H9 (cell line): ENCODE results near the gene DHRS2. TPM values are rescaled to one million over a fixed set of nuclear protein-coding genes. Genes with fewer than 3 reads are reported as not detected.

Source experiments
- DNase-seq: peaks from one replicate; pipeline ENCODE4 v3.0.0-alpha.2; 2017
- H2AFZ ChIP-seq: one replicate; pipeline ENCODE4 v1.6.1; 2013; ENCODE audit warnings: mild to moderate bottlenecking, low read length, control low read depth, moderate library complexity
- H2AK5ac ChIP-seq: 2 replicates; pipeline ENCODE4 v1.6.1; 2013; ENCODE audit warnings: low read length, control low read depth, mixed read lengths; ENCODE audit not compliant: insufficient read length
- H2BK120ac ChIP-seq: one replicate; pipeline ENCODE4 v1.6.1; 2013; ENCODE audit warnings: low read depth, mild to moderate bottlenecking, low read length, control low read depth, inconsistent platforms; ENCODE audit not compliant: poor library complexity, severe bottlenecking
- H2BK12ac ChIP-seq: 2 replicates; pipeline ENCODE4 v1.6.1; 2013; ENCODE audit warnings: low read length, control low read depth, mixed read lengths, low read depth; ENCODE audit not compliant: insufficient read length
- H2BK15ac ChIP-seq: 2 replicates; pipeline ENCODE4 v1.6.1; 2013; ENCODE audit warnings: low read depth, low read length, control low read depth
- H2BK20ac ChIP-seq: one replicate; pipeline ENCODE4 v1.6.1; 2013; ENCODE audit warnings: low read depth, mild to moderate bottlenecking, low read length, control low read depth, inconsistent platforms; ENCODE audit not compliant: poor library complexity, severe bottlenecking
- H2BK5ac ChIP-seq: 2 replicates; pipeline ENCODE4 v1.6.1; 2013; ENCODE audit warnings: low read length, control low read depth, mixed read lengths; ENCODE audit not compliant: insufficient read length
- H3K14ac ChIP-seq: 2 replicates; pipeline ENCODE4 v1.6.1; 2013; ENCODE audit warnings: low read length, control low read depth; ENCODE audit not compliant: insufficient read depth
- H3K18ac ChIP-seq: 2 replicates; pipeline ENCODE4 v1.6.1; 2013; ENCODE audit warnings: low read depth, mild to moderate bottlenecking, mixed read lengths, low read length, control low read depth; ENCODE audit not compliant: insufficient read length
- H3K23ac ChIP-seq: 2 replicates; pipeline ENCODE4 v1.6.1; 2013; ENCODE audit warnings: low read length, control low read depth, mixed read lengths, low read depth; ENCODE audit not compliant: insufficient read length
- H3K23me2 ChIP-seq: 2 replicates; pipeline ENCODE4 v1.6.1; 2013; ENCODE audit warnings: low read depth, mild to moderate bottlenecking, mixed read lengths, low read length, control low read depth; ENCODE audit not compliant: insufficient read length, poor library complexity, severe bottlenecking
- H3K27ac ChIP-seq: 2 replicates; pipeline ENCODE4 v1.5.1; 2013; ENCODE audit warnings: low read length, control low read depth, mixed read lengths, low read depth; ENCODE audit not compliant: insufficient read length
- H3K27me3 ChIP-seq: 2 replicates; pipeline ENCODE4 v1.6.1; 2013; ENCODE audit warnings: low read length, control low read depth, inconsistent platforms; ENCODE audit not compliant: insufficient read depth
- H3K4ac ChIP-seq: 2 replicates; pipeline ENCODE4 v1.6.1; 2013; ENCODE audit warnings: low read depth, mild to moderate bottlenecking, control low read depth, inconsistent platforms, low read length, moderate library complexity
- H3K4me1 ChIP-seq: 2 replicates; pipeline ENCODE4 v1.6.1; 2013; ENCODE audit warnings: low read length, control low read depth, inconsistent platforms; ENCODE audit not compliant: insufficient read depth
- H3K4me2 ChIP-seq: 2 replicates; pipeline ENCODE4 v1.6.1; 2013; ENCODE audit warnings: low read length, control low read depth, mixed read lengths; ENCODE audit not compliant: insufficient read length, insufficient read depth
- H3K56ac ChIP-seq: 2 replicates; pipeline ENCODE4 v1.6.1; 2013; ENCODE audit warnings: low read depth, mild to moderate bottlenecking, mixed read lengths, low read length, control low read depth; ENCODE audit not compliant: insufficient read length
- H3K79me1 ChIP-seq: 2 replicates; pipeline ENCODE4 v1.6.1; 2013; ENCODE audit warnings: low read depth, mild to moderate bottlenecking, moderate library complexity, low read length, control low read depth, inconsistent platforms; ENCODE audit not compliant: insufficient read depth, poor library complexity, severe bottlenecking
- H3K79me2 ChIP-seq: 2 replicates; pipeline ENCODE4 v1.6.1; 2013; ENCODE audit warnings: low read length, control low read depth, inconsistent platforms; ENCODE audit not compliant: insufficient read depth
- H3K9ac ChIP-seq: 2 replicates; pipeline ENCODE4 v1.6.1; 2013; ENCODE audit warnings: low read length, control low read depth, mixed read lengths; ENCODE audit not compliant: insufficient read length; ENCODE audit errors: extremely low read depth
- H3K9me3 ChIP-seq: one replicate; pipeline ENCODE4 v1.6.1; 2013; ENCODE audit warnings: low read depth, low read length, inconsistent platforms; ENCODE audit not compliant: control insufficient read depth
- H3T11ph ChIP-seq: one replicate; pipeline ENCODE4 v1.6.1; 2013; ENCODE audit warnings: mild to moderate bottlenecking, low read length, control low read depth, inconsistent platforms
- H4K20me1 ChIP-seq: one replicate; pipeline ENCODE4 v1.6.1; 2013; ENCODE audit not compliant: control insufficient read depth, insufficient read length, insufficient read depth
- H4K5ac ChIP-seq: 2 replicates; pipeline ENCODE4 v1.6.1; 2013; ENCODE audit warnings: low read depth, mild to moderate bottlenecking, mixed read lengths, low read length, control low read depth; ENCODE audit not compliant: insufficient read length
- H4K8ac ChIP-seq: replicated peaks from 2 replicates; pipeline ENCODE4 v1.6.1; 2013; ENCODE audit warnings: low read length, control low read depth, mixed read lengths, low read depth; ENCODE audit not compliant: insufficient read length
- H4K91ac ChIP-seq: 2 replicates; pipeline ENCODE4 v1.6.1; 2013; ENCODE audit warnings: low read depth, mild to moderate bottlenecking, moderate library complexity, mixed read lengths, low read length, control low read depth; ENCODE audit not compliant: insufficient read length
- H3K27ac Mint-ChIP-seq, 3 experiments: 2 replicates in 2 of 3; 3 replicates in 1 of 3; pipeline ENCODE4 v1.8.0; 2020 to 2021; ENCODE audit warnings: mixed read lengths in 3 of 3, mild to moderate bottlenecking in 1 of 3, moderate library complexity in 1 of 3
- H3K27me3 Mint-ChIP-seq: 2 replicates; pipeline ENCODE4 v1.8.0; 2021; ENCODE audit warnings: low read depth, mild to moderate bottlenecking, moderate library complexity, mixed read lengths
- H3K36me3 Mint-ChIP-seq, 3 experiments: 2 replicates in 2 of 3; 3 replicates in 1 of 3; pipeline ENCODE4 v1.8.0; 2020 to 2021; ENCODE audit warnings: low read depth in 3 of 3, mixed read lengths in 3 of 3; ENCODE audit not compliant: insufficient read depth in 1 of 3
- H3K4me1 Mint-ChIP-seq, 2 experiments: 2 replicates each; pipeline ENCODE4 v1.8.0; 2020; ENCODE audit warnings: mixed read lengths in 2 of 2
- H3K4me3 Mint-ChIP-seq, 2 experiments: 2 replicates in 1 of 2; 3 replicates in 1 of 2; pipeline ENCODE4 v1.8.0; 2020 to 2021; ENCODE audit warnings: mild to moderate bottlenecking in 2 of 2, mixed read lengths in 2 of 2, moderate library complexity in 1 of 2
- H3K9me3 Mint-ChIP-seq, 2 experiments: 2 replicates in 1 of 2; 3 replicates in 1 of 2; pipeline ENCODE4 v1.8.0; 2020; ENCODE audit warnings: mild to moderate bottlenecking in 2 of 2, mixed read lengths in 2 of 2, moderate library complexity in 1 of 2
- CTCF ChIP-seq: fragments of 200-600 bp; sonication (generic); conservative IDR thresholded peaks from 3 replicates; pipeline ENCODE4 v1.8.0; 2021; ENCODE audit warnings: antibody characterized with exemption, mild to moderate bottlenecking
- WGBS: extraction: QIAGEN DNeasy Blood & Tissue Kit; methylation state at CpG from one replicate; pipeline ENCODE4 v1.1.7; 2013; ENCODE audit warnings: missing lambda C conversion rate, low lambda C conversion rate, mixed read lengths; ENCODE audit not compliant: insufficient read length; ENCODE audit errors: extremely low coverage; 5-methylcytosine and 5-hydroxymethylcytosine counted together
- total RNA-seq: library from RNA; stranded (reverse); gene quantifications from 2 replicates; pipeline ENCODE4 v1.2.1, GENCODE V29; 2021

Gene DHRS2
- total RNA-seq, 1 experiment from 2014 or later, result 0.66 TPM

- Histone ChIP-seq H3T11ph (no peak overlapping the region), H4K8ac (no peak overlapping the region), H3K27ac (no peak overlapping the region), H2BK15ac (no peak overlapping the region), H3K23ac (no peak overlapping the region), H3K4ac (no peak overlapping the region), H3K79me2 (no peaks in the 10 kb centered on the region), H3K9ac (no peak overlapping the region), H2BK20ac (no peak overlapping the region), H2AK5ac (no peak overlapping the region), H3K18ac (no peak overlapping the region), H2BK12ac (no peak overlapping the region), H2BK120ac (no peak overlapping the region), H2BK5ac (no peak overlapping the region), H4K20me1 (no peaks in the 10 kb centered on the region), H3K23me2 (no peaks in the 10 kb centered on the region), H3K27me3 (no peaks in the 10 kb centered on the region), H3K4me1 (no peaks in the 10 kb centered on the region), H4K5ac (no peak overlapping the region), H3K79me1 (no peaks in the 10 kb centered on the region), H2AFZ (no peak overlapping the region), H3K9me3 (peaks cover 25% of the 10 kb centered on the region), H3K14ac (no peak overlapping the region), H4K91ac (no peak overlapping the region), H3K56ac (no peak overlapping the region), H3K4me2 (no peak overlapping the region)
- no peak overlapping the region for H3K27ac Mint-ChIP-seq
- TF ChIP-seq CTCF, result no peak
- H3K9me3 Mint-ChIP-seq, result peaks cover 44 to 64% of the 10 kb centered on the region in 2 experiments
- H3K4me1 Mint-ChIP-seq, result no peaks in the 10 kb centered on the region
- no peak for DNase-seq
- peaks cover 0 to 17% (median 0%) of the 10 kb centered on the region in 3 experiments; a peak in 4 of 7 replicates for H3K36me3 Mint-ChIP-seq
- H3K27me3 Mint-ChIP-seq, result peaks cover 3% of the 10 kb centered on the region
- H3K4me3 Mint-ChIP-seq, result no peak overlapping the region; a peak in 1 of 5 replicates
- 100% methylated on average over 1 of the region's 3 CpGs for WGBS
These were observed 11.2 kb upstream of the DHRS2 start for GRCh38 chr14:23624830-23625404.
